Measurements from ENCODE around the gene ACE2.

- TF ChIP-seq CTCF (conservative IDR thresholded peaks at IDR 0.05 in 1 of 2, IDR thresholded peaks at IDR 0.05 in 1 of 2; ENCODE audit: low read depth in 1 of 2, low read length in 2 of 2) (no peak), EZH2 (IDR thresholded peaks at IDR 0.05; ENCODE audit: low read length, missing control alignments) (no peak)
These were observed 6.3 kb upstream of the ACE2 start for GRCh38 chrX:15607067-15607466.
